ENCODE measurements around the gene BCL2. TPM values are rescaled to one million over a fixed set of nuclear protein-coding genes. Genes with fewer than 3 reads are reported as not detected.

BCL2 gene
- polyA plus RNA-seq, 1 of the 3 experiments (the other 2 are of a cell fraction), result 1.5 TPM

GRCh38 chr18:63105636-63106316 lies 213.8 kb downstream of the BCL2 start:
- Histone ChIP-seq H2AFZ (ENCODE audit: low read depth) (no peak overlapping the region), H3F3A (replicated peaks; ENCODE audit: insufficient read depth) (no peaks in the 10 kb centered on the region), H3K27me3 (ENCODE audit: insufficient read depth) (no peaks in the 10 kb centered on the region), H3K9me2 (no peaks in the 10 kb centered on the region), H4K20me1 (ENCODE audit: insufficient read depth) (no peaks in the 10 kb centered on the region), H3K79me2 (ENCODE audit: insufficient read depth) (no peaks in the 10 kb centered on the region), H3K9ac (no peak overlapping the region), H3K27ac (ENCODE audit: low read depth in 2 of 2, low read length in 1 of 2) (no peak overlapping the region), H3K4me3 (ENCODE audit: low read depth in 2 of 2, low read length in 1 of 2) (no peak overlapping the region), H3K4me2 (no peak overlapping the region), H3K4me1 (ENCODE audit: control insufficient read depth in 1 of 2, insufficient read depth in 2 of 2, low read depth in 1 of 2, low read length in 1 of 2) (no peaks in the 10 kb centered on the region; a peak in 1 of 4 replicates), H3K9me3 (no peaks in the 10 kb centered on the region), H3K36me3 (replicated peaks in 1 of 2; ENCODE audit: control insufficient read depth in 1 of 2, insufficient read depth in 2 of 2, low read length in 1 of 2) (no peaks in the 10 kb centered on the region)
- TF ChIP-seq TEAD4 (IDR thresholded peaks at IDR 0.05; ENCODE audit: borderline replicate concordance, insufficient read depth) (no peak), RCOR1 (IDR thresholded peaks at IDR 0.05; ENCODE audit: low read length) (no peak)
- TF ChIP-seq, protein P1, sequence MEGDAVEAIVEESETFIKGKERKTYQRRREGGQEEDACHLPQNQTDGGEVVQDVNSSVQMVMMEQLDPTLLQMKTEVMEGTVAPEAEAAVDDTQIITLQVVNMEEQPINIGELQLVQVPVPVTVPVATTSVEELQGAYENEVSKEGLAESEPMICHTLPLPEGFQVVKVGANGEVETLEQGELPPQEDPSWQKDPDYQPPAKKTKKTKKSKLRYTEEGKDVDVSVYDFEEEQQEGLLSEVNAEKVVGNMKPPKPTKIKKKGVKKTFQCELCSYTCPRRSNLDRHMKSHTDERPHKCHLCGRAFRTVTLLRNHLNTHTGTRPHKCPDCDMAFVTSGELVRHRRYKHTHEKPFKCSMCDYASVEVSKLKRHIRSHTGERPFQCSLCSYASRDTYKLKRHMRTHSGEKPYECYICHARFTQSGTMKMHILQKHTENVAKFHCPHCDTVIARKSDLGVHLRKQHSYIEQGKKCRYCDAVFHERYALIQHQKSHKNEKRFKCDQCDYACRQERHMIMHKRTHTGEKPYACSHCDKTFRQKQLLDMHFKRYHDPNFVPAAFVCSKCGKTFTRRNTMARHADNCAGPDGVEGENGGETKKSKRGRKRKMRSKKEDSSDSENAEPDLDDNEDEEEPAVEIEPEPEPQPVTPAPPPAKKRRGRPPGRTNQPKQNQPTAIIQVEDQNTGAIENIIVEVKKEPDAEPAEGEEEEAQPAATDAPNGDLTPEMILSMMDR (IDR thresholded peaks at IDR 0.05), result no peak
- POLR2A ChIA-PET, result no interaction called here
- 78% methylated on average over 12 of the region's 14 CpGs for WGBS (ENCODE audit: low lambda C conversion rate)
- CTCF ChIA-PET, result no interaction called here
- no peak for DNase-seq

DNA sequence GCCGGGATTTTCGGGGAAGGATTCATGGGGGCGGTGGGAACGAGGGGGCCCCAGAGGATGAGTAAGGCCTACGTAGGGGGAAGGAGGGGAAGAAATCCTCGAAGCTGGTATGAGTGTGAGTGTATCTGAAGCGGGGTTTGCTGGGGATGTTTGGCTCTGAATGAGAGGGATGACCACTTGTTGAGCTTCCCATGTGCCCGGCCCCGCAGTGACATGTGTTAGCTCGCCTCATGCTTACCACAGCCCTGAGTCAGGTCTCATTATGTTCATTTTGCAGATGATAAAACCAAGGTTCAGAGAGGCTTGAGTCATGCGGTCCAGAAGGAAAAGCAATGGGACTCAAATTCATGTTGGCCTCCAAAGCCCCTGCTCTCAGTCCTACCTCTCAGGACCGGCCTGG lies 214.7 kb downstream of the BCL2 start:
- no peaks in the 10 kb centered on the region for H3F3A ChIP-seq (replicated peaks; ENCODE audit: insufficient read depth)
- no peaks in the 10 kb centered on the region for H3K36me3 ChIP-seq (replicated peaks in 1 of 2; ENCODE audit: control insufficient read depth in 1 of 2, insufficient read depth in 2 of 2, low read length in 1 of 2)
- DNase-seq, result no peak
- no peak overlapping the region for H3K27ac ChIP-seq (ENCODE audit: low read depth in 2 of 2, low read length in 1 of 2)
- H3K4me2 ChIP-seq, result no peak overlapping the region
- H3K9ac ChIP-seq, result no peak overlapping the region
- no peak for TF ChIP-seq POLR2AphosphoS5 (IDR thresholded peaks at IDR 0.05; ENCODE audit: low read depth, low read length)
- TF ChIP-seq RCOR1 (IDR thresholded peaks at IDR 0.05; ENCODE audit: low read length), result no peak
- no peak for TF ChIP-seq ELF1 (IDR thresholded peaks at IDR 0.05)
- no peaks in the 10 kb centered on the region for H3K79me2 ChIP-seq (ENCODE audit: insufficient read depth)
- no peak overlapping the region for H2AFZ ChIP-seq (ENCODE audit: low read depth)
- no peaks in the 10 kb centered on the region for H3K9me2 ChIP-seq
- H3K4me3 ChIP-seq (ENCODE audit: low read depth in 2 of 2, low read length in 1 of 2), result no peak overlapping the region
- H3K4me1 ChIP-seq (ENCODE audit: control insufficient read depth in 1 of 2, insufficient read depth in 2 of 2, low read depth in 1 of 2, low read length in 1 of 2), result peaks cover 0 to 2% of the 10 kb centered on the region in 2 experiments; a peak in 1 of 4 replicates
- no peaks in the 10 kb centered on the region for H4K20me1 ChIP-seq (ENCODE audit: insufficient read depth)
- CTCF ChIA-PET, result no interaction called here
- no peaks in the 10 kb centered on the region; the same call in 1 of the 2 replicates for H3K27me3 ChIP-seq (ENCODE audit: insufficient read depth)
- WGBS (ENCODE audit: low lambda C conversion rate), result 81% methylated on average over 12 of the region's 12 CpGs
- H3K9me3 ChIP-seq, result no peaks in the 10 kb centered on the region
- POLR2A ChIA-PET, result no interaction called here

GRCh38 chr18:63102941-63103744 lies 216.4 kb downstream of the BCL2 start:
- POLR2A ChIA-PET, result no interaction called here
- H3K27me3 ChIP-seq (ENCODE audit: insufficient read depth), result no peaks in the 10 kb centered on the region; the same call in 1 of the 2 replicates
- H3F3A ChIP-seq (replicated peaks; ENCODE audit: insufficient read depth), result no peaks in the 10 kb centered on the region
- no peaks in the 10 kb centered on the region for H4K20me1 ChIP-seq (ENCODE audit: insufficient read depth)
- no peak overlapping the region for H3K27ac ChIP-seq (ENCODE audit: low read depth in 2 of 2, low read length in 1 of 2)
- TF ChIP-seq POLR2AphosphoS5 (IDR thresholded peaks at IDR 0.05; ENCODE audit: low read depth, low read length) (no peak), REST (IDR thresholded peaks at IDR 0.05; ENCODE audit: low read depth, low read length) (no peak), ELF1 (IDR thresholded peaks at IDR 0.05) (no peak), FOSL2 (IDR thresholded peaks at IDR 0.05; ENCODE audit: borderline replicate concordance, low read depth) (no peak), TEAD4 (IDR thresholded peaks at IDR 0.05; ENCODE audit: borderline replicate concordance, insufficient read depth) (no peak), JUND (IDR thresholded peaks at IDR 0.05) (no peak), CHD2 (IDR thresholded peaks at IDR 0.05; ENCODE audit: low read length, partially characterized antibody) (no peak), YY1 (IDR thresholded peaks at IDR 0.05; ENCODE audit: low read depth) (no peak), MEF2A (IDR thresholded peaks at IDR 0.05; ENCODE audit: borderline replicate concordance, low read depth) (no peak)
- TF ChIP-seq, protein P2, sequence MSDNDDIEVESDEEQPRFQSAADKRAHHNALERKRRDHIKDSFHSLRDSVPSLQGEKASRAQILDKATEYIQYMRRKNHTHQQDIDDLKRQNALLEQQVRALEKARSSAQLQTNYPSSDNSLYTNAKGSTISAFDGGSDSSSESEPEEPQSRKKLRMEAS (IDR thresholded peaks at IDR 0.05; ENCODE audit: low read depth), result no peak
- H3K36me3 ChIP-seq (replicated peaks in 1 of 2; ENCODE audit: control insufficient read depth in 1 of 2, insufficient read depth in 2 of 2, low read length in 1 of 2), result no peaks in the 10 kb centered on the region
- no peaks in the 10 kb centered on the region for H3K79me2 ChIP-seq (ENCODE audit: insufficient read depth)
- CTCF ChIA-PET, result interaction anchor here (1.1 kb wide), 1 partner anchor 9 kb away, joined by 3 read pairs; no protein-coding TSS in a partner anchor
- no peak overlapping the region for H2AFZ ChIP-seq (ENCODE audit: low read depth)
- 71% methylated on average over 7 of the region's 7 CpGs for WGBS (ENCODE audit: low lambda C conversion rate)
- H3K4me3 ChIP-seq (ENCODE audit: low read depth in 2 of 2, low read length in 1 of 2), result no peak overlapping the region
- DNase-seq, result no peak
- no peak overlapping the region for H3K9ac ChIP-seq
- H3K9me3 ChIP-seq, result no peaks in the 10 kb centered on the region
- no peaks in the 10 kb centered on the region for H3K9me2 ChIP-seq
- peaks cover 0 to 3% of the 10 kb centered on the region in 2 experiments; a peak in 1 of 4 replicates for H3K4me1 ChIP-seq (ENCODE audit: control insufficient read depth in 1 of 2, insufficient read depth in 2 of 2, low read depth in 1 of 2, low read length in 1 of 2)
- no peak overlapping the region for H3K4me2 ChIP-seq

All from SK-N-SH (cell line).